HepG2 (cell line): ENCODE measurements around the gene TRUB1. TPM values are rescaled to one million over a fixed set of nuclear protein-coding genes. Genes with fewer than 3 reads are reported as not detected.

Experiments
- ATAC-seq: fragments of 200-7000 bp; cut with Tn5 transposase; 3 replicates; pipeline ENCODE4 v1.9.1; 2020; ENCODE audit warnings: mild to moderate bottlenecking, moderate library complexity
- BruUV-seq: library from RNA; stranded (reverse); fragments of 400-500 nt; replicated peaks from 2 replicates; lab custom pipeline; 2021; lab: Mats Ljungman, UMichigan
- CTCF ChIA-PET: fragments of 300-600 bp; formaldehyde crosslinking; extraction: SDS; loops from one replicate; lab custom pipeline; 2021; ENCODE audit warnings: low total read pairs, inconsistent platforms, low intra/inter-chr PET ratio; lab: Yijun Ruan, JAX
- POLR2A ChIA-PET: fragments of 350-600 bp; sonication (Branson Sonifier 250); formaldehyde crosslinking; loops from one replicate; lab custom pipeline; 2020; ENCODE audit warnings: antibody characterized with exemption, inconsistent platforms; lab: Yijun Ruan, JAX
- DNase-seq: peaks from one replicate; pipeline ENCODE4 v3.0.0-alpha.2; 2015; ENCODE audit warnings: low spot score
- FAIRE-seq: peaks from 3 replicates; lab custom pipeline; 2011; peaks lifted over from hg19 to GRCh38; lab: Jason Lieb, UNC
- H2AFZ ChIP-seq: one replicate; pipeline ENCODE4 v1.6.1; 2011; ENCODE audit warnings: low read length, inconsistent platforms
- H3K27ac ChIP-seq: fragments of 300-600 bp; 3 replicates; pipeline ENCODE4 v1.8.0; 2011; ENCODE audit warnings: mixed run types, mild to moderate bottlenecking, mixed read lengths, low read length, inconsistent platforms; ENCODE audit not compliant: insufficient read depth; ENCODE audit errors: extremely low read length
- H3K27me3 ChIP-seq, 2 experiments: fragments of 200-600 bp in 1 of 2; 2 replicates in 1 of 2; 3 replicates in 1 of 2; pipeline versions ENCODE4 v1.6.0 to v1.8.0; 2011; ENCODE audit warnings: low read length in 2 of 2, mild to moderate bottlenecking in 2 of 2, moderate library complexity in 2 of 2, inconsistent platforms in 1 of 2; ENCODE audit not compliant: insufficient read depth in 2 of 2, control insufficient read depth in 1 of 2
- H3K36me3 ChIP-seq, 2 experiments: fragments of 200-600 bp in 1 of 2; replicated peaks in 1 of 2; 2 replicates in 1 of 2; 3 replicates in 1 of 2; pipeline versions ENCODE4 v1.5.1 to v1.8.0; 2011; ENCODE audit warnings: low read length in 2 of 2, inconsistent platforms in 1 of 2; ENCODE audit not compliant: insufficient read depth in 2 of 2, control insufficient read depth in 1 of 2
- H3K4me1 ChIP-seq: 2 replicates; pipeline ENCODE4 v1.5.1; 2012; ENCODE audit warnings: low read length, inconsistent platforms; ENCODE audit not compliant: insufficient read depth
- H3K4me2 ChIP-seq: 2 replicates; pipeline ENCODE4 v1.6.0; 2011; ENCODE audit warnings: low read depth, low read length, inconsistent platforms
- H3K4me3 ChIP-seq, 3 experiments: fragments of 200-600 bp in 1 of 3; sonication (generic), shearing (Covaris generic) in 1 of 3; replicated peaks in 1 of 3; 2 replicates each; pipeline ENCODE4 v1.5.1; 2011 to 2016; ENCODE audit warnings: low read length in 3 of 3, inconsistent platforms in 2 of 3, low read depth in 2 of 3, mild to moderate bottlenecking in 2 of 3, control low read depth in 1 of 3, mixed read lengths in 1 of 3; ENCODE audit not compliant: insufficient read depth in 1 of 3
- H3K79me2 ChIP-seq: one replicate; pipeline ENCODE4 v1.6.1; 2011; ENCODE audit warnings: low read length, inconsistent platforms; ENCODE audit not compliant: insufficient read depth
- H3K9ac ChIP-seq: 2 replicates; pipeline ENCODE4 v1.6.0; 2011; ENCODE audit warnings: mild to moderate bottlenecking, low read depth, low read length, inconsistent platforms; ENCODE audit not compliant: insufficient read depth
- H3K9me3 ChIP-seq: 2 replicates; pipeline ENCODE4 v1.5.1; 2012; ENCODE audit warnings: mild to moderate bottlenecking, low read length
- H4K20me1 ChIP-seq: 2 replicates; pipeline ENCODE4 v1.6.0; 2011; ENCODE audit warnings: inconsistent platforms, mild to moderate bottlenecking, low read length, moderate library complexity; ENCODE audit not compliant: insufficient read depth
- EEA1 ChIP-seq: sonication (generic); formaldehyde crosslinking; IDR thresholded peaks from 2 replicates; pipeline ENCODE4 v1.5.1; 2020; ENCODE audit warnings: mild to moderate bottlenecking, missing genetic modification reagents, borderline replicate concordance
- FOSL1 ChIP-seq: sonication (generic); formaldehyde crosslinking; IDR thresholded peaks from 2 replicates; pipeline ENCODE4 v1.9.0; 2021; ENCODE audit warnings: missing genetic modification reagents, borderline replicate concordance
- GATA4 ChIP-seq: sonication (generic); IDR thresholded peaks from 2 replicates; pipeline ENCODE4 v1.6.1; 2016; ENCODE audit warnings: antibody characterized with exemption, low read depth, borderline replicate concordance
- NCOA2 ChIP-seq: sonication (generic); formaldehyde crosslinking; IDR thresholded peaks from 2 replicates; pipeline ENCODE4 v1.8.0; 2022; ENCODE audit warnings: inconsistent platforms
- TBL1XR1 ChIP-seq: fragments of 150-350 bp; IDR thresholded peaks from 2 replicates; pipeline ENCODE4 v1.6.1; 2014; ENCODE audit warnings: borderline replicate concordance, low read length; ENCODE audit not compliant: partially characterized antibody
- XRCC5 ChIP-seq: fragments of 200-400 bp; formaldehyde crosslinking; optimal IDR thresholded peaks from 2 replicates; pipeline ENCODE3; 2017; ENCODE audit warnings: mild to moderate bottlenecking, low read length
- YEATS4 ChIP-seq: sonication (generic); formaldehyde crosslinking; IDR thresholded peaks from 2 replicates; pipeline ENCODE4 v1.4.0; 2020; ENCODE audit warnings: missing genetic modification reagents, borderline replicate concordance
- ZBTB10 ChIP-seq: sonication (generic); formaldehyde crosslinking; IDR thresholded peaks from 2 replicates; pipeline ENCODE4 v1.4.0; 2020; ENCODE audit warnings: missing genetic modification reagents, borderline replicate concordance
- ZFX ChIP-seq: sonication (generic); formaldehyde crosslinking; IDR thresholded peaks from 2 replicates; pipeline ENCODE4 v1.4.0; 2020; ENCODE audit warnings: mild to moderate bottlenecking, low read depth, missing genetic modification reagents, moderate library complexity
- ZMYM2 ChIP-seq: sonication (generic); formaldehyde crosslinking; IDR thresholded peaks from 2 replicates; pipeline ENCODE4 v1.8.0; 2022; ENCODE audit warnings: mild to moderate bottlenecking, missing genetic modification reagents
- ZNF598 ChIP-seq: sonication (generic); formaldehyde crosslinking; IDR thresholded peaks from 2 replicates; pipeline ENCODE4 v1.5.1; 2020; ENCODE audit warnings: mild to moderate bottlenecking, missing genetic modification reagents, borderline replicate concordance
- ZNF768 ChIP-seq: sonication (generic); formaldehyde crosslinking; IDR thresholded peaks from 2 replicates; pipeline ENCODE4 v1.4.0; 2020; ENCODE audit warnings: missing genetic modification reagents
- WGBS: methylation state at CpG from one replicate; pipeline ENCODE4 v1.1.6; 2017; ENCODE audit warnings: low lambda C conversion rate; 5-methylcytosine and 5-hydroxymethylcytosine counted together
- in situ Hi-C: cut with HindIII; loops from 2 replicates; pipeline ENCODE4 v1.10.0; 2017; ENCODE audit warnings: low pct_unique_long_range_greater_than_20kb; ENCODE audit not compliant: extremely low pct_ligation_motif_present
- intact Hi-C: fragments of 100-400 bp; cut with micrococcal nuclease; formaldehyde crosslinking; loops from one replicate; pipeline ENCODE4 v1.10.0; 2022; ENCODE audit not compliant: unreplicated experiment
- polyA plus RNA-seq, 8 experiments: library from polyadenylated mRNA; depleted of rRNA in 3 of 8; stranded (reverse) in 7 of 8; unstranded in 1 of 8; fragments of >200 nt; fragmentation: Illumina TruSeq in 4 of 8; extraction: Trizol in 4 of 8; gene quantifications; 2 replicates each; pipeline versions ENCODE4 v1.2.1 to v1.2.3, GENCODE V29; 2011 to 2016; ENCODE audit warnings: low read depth in 4 of 8, missing spikeins in 1 of 8, mixed read lengths in 1 of 8; ENCODE audit not compliant: insufficient read depth in 1 of 8
- total RNA-seq, 5 experiments: library from RNA; depleted of rRNA; stranded (reverse); fragments of >200 nt; fragmentation: Illumina TruSeq; extraction: Trizol; gene quantifications; 2 replicates each; pipeline ENCODE4 v1.2.3, GENCODE V29; 2016; ENCODE audit warnings: low read depth in 1 of 5
- TF ChIP-seq, protein P1 (sequence below), 2 experiments: sonication (generic) in 1 of 2; formaldehyde crosslinking in 1 of 2; IDR thresholded peaks; 2 replicates each; pipeline versions ENCODE4 v1.4.0 to v1.6.1; 2016 to 2020; ENCODE audit warnings: borderline replicate concordance in 1 of 2, low read depth in 1 of 2, mild to moderate bottlenecking in 1 of 2, missing genetic modification reagents in 1 of 2
- TF ChIP-seq, protein P2 (sequence below): sonication (generic); formaldehyde crosslinking; IDR thresholded peaks from 2 replicates; pipeline ENCODE4 v1.5.0; 2020; ENCODE audit warnings: missing genetic modification reagents, mild to moderate bottlenecking, borderline replicate concordance
- TF ChIP-seq, protein P3 (sequence below): sonication (generic); formaldehyde crosslinking; IDR thresholded peaks from 2 replicates; pipeline ENCODE4 v1.8.1; 2023; ENCODE audit warnings: mild to moderate bottlenecking, missing genetic modification reagents

The TRUB1 gene
- total and polyA plus RNA-seq, 2 of the 13 experiments (the other 11 are each of a cell fraction or from before 2014, with no cell fraction given) = 10.6 to 38.9 TPM

DNA sequence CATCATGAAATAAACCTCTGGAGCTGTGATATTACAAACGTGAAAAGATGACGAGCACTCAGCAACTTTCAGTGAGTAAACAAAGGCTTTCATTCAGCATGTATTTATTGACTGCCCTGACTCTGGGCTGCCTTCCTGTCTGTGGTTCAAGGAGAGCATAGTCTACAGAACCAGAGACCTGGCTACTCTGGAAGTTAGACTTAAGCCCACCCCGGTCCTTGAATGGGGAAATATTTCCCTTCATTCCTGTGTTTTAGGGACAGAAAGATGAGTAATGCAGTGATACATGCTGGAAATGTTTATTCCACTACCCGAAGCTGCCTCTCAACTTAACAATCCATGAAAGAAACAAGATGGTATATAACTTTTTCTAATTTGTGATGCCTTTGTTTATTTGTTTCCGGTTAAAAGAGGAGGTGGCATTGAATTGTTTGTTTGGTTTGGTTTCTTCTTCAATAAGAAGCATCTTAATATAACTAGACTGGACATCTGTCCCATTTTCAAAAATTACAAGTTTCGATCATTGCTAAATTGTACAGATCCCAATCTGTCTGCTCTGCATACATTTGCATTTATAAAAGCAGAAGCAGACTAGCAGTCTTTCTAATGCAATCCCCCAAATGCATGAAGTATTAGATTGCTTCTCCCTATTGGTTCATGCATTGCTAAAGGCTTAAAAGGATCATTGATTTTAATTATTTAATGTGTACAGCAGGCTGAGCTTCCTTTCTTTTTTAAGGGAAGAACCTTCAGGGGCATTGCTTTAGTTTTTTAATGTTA is 57.7 kb downstream of the TRUB1 start:
- H3K4me2 ChIP-seq = no peak overlapping the region
- ATAC-seq (no peak), DNase-seq (no peak), FAIRE-seq (no peak)
- no peak overlapping the region for H3K27ac ChIP-seq
- H3K27me3 ChIP-seq = no peaks in the 10 kb centered on the region
- H3K9ac ChIP-seq = no peak overlapping the region
- no peaks in the 10 kb centered on the region for H4K20me1 ChIP-seq
- H2AFZ ChIP-seq = no peak overlapping the region
- WGBS = 85% methylated on average over 6 of the region's 6 CpGs
- H3K36me3 ChIP-seq = no peaks in the 10 kb centered on the region; a peak in 1 of 5 replicates
- in situ Hi-C loops (no loop called here), intact Hi-C loops (no loop called here)
- ChIA-PET CTCF (no interaction called here), POLR2A (no interaction called here)
- peaks cover 8% of the 10 kb centered on the region for H3K4me1 ChIP-seq
- no TSS peak for BruUV-seq
- H3K9me3 ChIP-seq = no peaks in the 10 kb centered on the region
- H3K79me2 ChIP-seq = no peaks in the 10 kb centered on the region
- H3K4me3 ChIP-seq = no peak overlapping the region
- TF ChIP-seq ZMYM2 (CRISPR knock-in tag) = no peak
- TF ChIP-seq ZFX (CRISPR knock-in tag) = no peak
- no peak for TF ChIP-seq XRCC5
- no peak for TF ChIP-seq EEA1 (CRISPR knock-in tag)
- TF ChIP-seq, protein P1, sequence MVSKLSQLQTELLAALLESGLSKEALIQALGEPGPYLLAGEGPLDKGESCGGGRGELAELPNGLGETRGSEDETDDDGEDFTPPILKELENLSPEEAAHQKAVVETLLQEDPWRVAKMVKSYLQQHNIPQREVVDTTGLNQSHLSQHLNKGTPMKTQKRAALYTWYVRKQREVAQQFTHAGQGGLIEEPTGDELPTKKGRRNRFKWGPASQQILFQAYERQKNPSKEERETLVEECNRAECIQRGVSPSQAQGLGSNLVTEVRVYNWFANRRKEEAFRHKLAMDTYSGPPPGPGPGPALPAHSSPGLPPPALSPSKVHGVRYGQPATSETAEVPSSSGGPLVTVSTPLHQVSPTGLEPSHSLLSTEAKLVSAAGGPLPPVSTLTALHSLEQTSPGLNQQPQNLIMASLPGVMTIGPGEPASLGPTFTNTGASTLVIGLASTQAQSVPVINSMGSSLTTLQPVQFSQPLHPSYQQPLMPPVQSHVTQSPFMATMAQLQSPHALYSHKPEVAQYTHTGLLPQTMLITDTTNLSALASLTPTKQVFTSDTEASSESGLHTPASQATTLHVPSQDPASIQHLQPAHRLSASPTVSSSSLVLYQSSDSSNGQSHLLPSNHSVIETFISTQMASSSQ (IDR thresholded peaks at IDR 0.05; ENCODE audit: low read depth) = no peak
- TF ChIP-seq, protein P1 (CRISPR knock-in tag; IDR thresholded peaks at IDR 0.05; ENCODE audit: borderline replicate concordance) = no peak
- TF ChIP-seq NCOA2 (CRISPR knock-in tag) = no peak
- TF ChIP-seq ZNF598 (CRISPR knock-in tag) = no peak
- TF ChIP-seq, protein P2, sequence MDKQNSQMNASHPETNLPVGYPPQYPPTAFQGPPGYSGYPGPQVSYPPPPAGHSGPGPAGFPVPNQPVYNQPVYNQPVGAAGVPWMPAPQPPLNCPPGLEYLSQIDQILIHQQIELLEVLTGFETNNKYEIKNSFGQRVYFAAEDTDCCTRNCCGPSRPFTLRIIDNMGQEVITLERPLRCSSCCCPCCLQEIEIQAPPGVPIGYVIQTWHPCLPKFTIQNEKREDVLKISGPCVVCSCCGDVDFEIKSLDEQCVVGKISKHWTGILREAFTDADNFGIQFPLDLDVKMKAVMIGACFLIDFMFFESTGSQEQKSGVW (CRISPR knock-in tag) = no peak
- TF ChIP-seq TBL1XR1 = no peak
- no peak for TF ChIP-seq ZBTB10 (CRISPR knock-in tag)
- TF ChIP-seq FOSL1 (CRISPR knock-in tag) = no peak
- TF ChIP-seq GATA4 = no peak
- TF ChIP-seq ZNF768 = no peak
- TF ChIP-seq, protein P3, sequence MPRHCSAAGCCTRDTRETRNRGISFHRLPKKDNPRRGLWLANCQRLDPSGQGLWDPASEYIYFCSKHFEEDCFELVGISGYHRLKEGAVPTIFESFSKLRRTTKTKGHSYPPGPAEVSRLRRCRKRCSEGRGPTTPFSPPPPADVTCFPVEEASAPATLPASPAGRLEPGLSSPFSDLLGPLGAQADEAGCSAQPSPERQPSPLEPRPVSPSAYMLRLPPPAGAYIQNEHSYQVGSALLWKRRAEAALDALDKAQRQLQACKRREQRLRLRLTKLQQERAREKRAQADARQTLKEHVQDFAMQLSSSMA = no peak
- TF ChIP-seq YEATS4 (CRISPR knock-in tag) = no peak
